ENCODE data around the gene CNP.

CNP gene

GRCh38 chr17:41975099-41976083, 8.8 kb downstream of the CNP start:
- Histone ChIP-seq H3K4me1 (ENCODE audit: insufficient read depth, low read length) (no peaks in the 10 kb centered on the region), H3K4me3 (ENCODE audit: low read length) (no peak overlapping the region), H3K9ac (ENCODE audit: low read depth, low read length) (no peak overlapping the region), H3K27ac (ENCODE audit: low read length) (no peak overlapping the region), H3K27me3 (ENCODE audit: insufficient read depth, low read length) (no peaks in the 10 kb centered on the region), H3K36me3 (ENCODE audit: insufficient read depth, low read depth, low read length) (peaks cover 91% of the 10 kb centered on the region), H3K9me3 (ENCODE audit: insufficient read depth, low read depth, low read length) (no peaks in the 10 kb centered on the region)

- H3K36me3 ChIP-seq (ENCODE audit: insufficient read depth, low read depth, low read length): peaks cover 93% of the 10 kb centered on the region
- H3K4me1 ChIP-seq (ENCODE audit: insufficient read depth, low read length): no peaks in the 10 kb centered on the region
- no peak overlapping the region for H3K27ac ChIP-seq (ENCODE audit: low read length)
- H3K9ac ChIP-seq (ENCODE audit: low read depth, low read length): no peak overlapping the region
- H3K4me3 ChIP-seq (ENCODE audit: low read length): no peak overlapping the region
- no peaks in the 10 kb centered on the region for H3K27me3 ChIP-seq (ENCODE audit: insufficient read depth, low read length)
- no peaks in the 10 kb centered on the region for H3K9me3 ChIP-seq (ENCODE audit: insufficient read depth, low read depth, low read length)
Observed at GRCh38 chr17:41976142-41976768, 9.7 kb downstream of the CNP start.

GRCh38 chr17:41977991-41978390, 11.4 kb downstream of the CNP start:
- Histone ChIP-seq H3K9me3 (ENCODE audit: insufficient read depth, low read depth, low read length) (no peaks in the 10 kb centered on the region), H3K27ac (ENCODE audit: low read length) (no peak overlapping the region), H3K9ac (ENCODE audit: low read depth, low read length) (no peak overlapping the region), H3K36me3 (ENCODE audit: insufficient read depth, low read depth, low read length) (peaks cover 94% of the 10 kb centered on the region), H3K27me3 (ENCODE audit: insufficient read depth, low read length) (no peaks in the 10 kb centered on the region), H3K4me1 (ENCODE audit: insufficient read depth, low read length) (no peaks in the 10 kb centered on the region), H3K4me3 (ENCODE audit: low read length) (no peak overlapping the region)

- Histone ChIP-seq H3K4me3 (ENCODE audit: low read length) (no peak overlapping the region), H3K9me3 (ENCODE audit: insufficient read depth, low read depth, low read length) (no peaks in the 10 kb centered on the region), H3K4me1 (ENCODE audit: insufficient read depth, low read length) (no peaks in the 10 kb centered on the region), H3K9ac (ENCODE audit: low read depth, low read length) (no peak overlapping the region), H3K27ac (ENCODE audit: low read length) (no peak overlapping the region), H3K27me3 (ENCODE audit: insufficient read depth, low read length) (no peaks in the 10 kb centered on the region), H3K36me3 (ENCODE audit: insufficient read depth, low read depth, low read length) (peaks cover 92% of the 10 kb centered on the region)
Observed at GRCh38 chr17:41982026-41982760, 15.6 kb downstream of the CNP start.

GRCh38 chr17:41984454-41984853, 17.9 kb downstream of the CNP start:
- Histone ChIP-seq H3K27me3 (ENCODE audit: insufficient read depth, low read length) (no peaks in the 10 kb centered on the region), H3K4me3 (ENCODE audit: low read length) (no peak overlapping the region), H3K27ac (ENCODE audit: low read length) (no peak overlapping the region), H3K36me3 (ENCODE audit: insufficient read depth, low read depth, low read length) (peaks cover 96% of the 10 kb centered on the region), H3K9ac (ENCODE audit: low read depth, low read length) (no peak overlapping the region), H3K4me1 (ENCODE audit: insufficient read depth, low read length) (no peaks in the 10 kb centered on the region), H3K9me3 (ENCODE audit: insufficient read depth, low read depth, low read length) (no peaks in the 10 kb centered on the region)

GRCh38 chr17:41985919-41986318, 19.3 kb downstream of the CNP start:
- Histone ChIP-seq H3K9ac (ENCODE audit: low read depth, low read length) (no peak overlapping the region), H3K9me3 (ENCODE audit: insufficient read depth, low read depth, low read length) (no peaks in the 10 kb centered on the region), H3K36me3 (ENCODE audit: insufficient read depth, low read depth, low read length) (peaks cover 97% of the 10 kb centered on the region), H3K4me3 (ENCODE audit: low read length) (no peak overlapping the region), H3K4me1 (ENCODE audit: insufficient read depth, low read length) (no peaks in the 10 kb centered on the region), H3K27ac (ENCODE audit: low read length) (no peak overlapping the region), H3K27me3 (ENCODE audit: insufficient read depth, low read length) (no peaks in the 10 kb centered on the region)

- Histone ChIP-seq H3K4me1 (ENCODE audit: insufficient read depth, low read length) (no peaks in the 10 kb centered on the region), H3K4me3 (ENCODE audit: low read length) (no peak overlapping the region), H3K9me3 (ENCODE audit: insufficient read depth, low read depth, low read length) (no peaks in the 10 kb centered on the region), H3K36me3 (ENCODE audit: insufficient read depth, low read depth, low read length) (peaks cover 97% of the 10 kb centered on the region), H3K9ac (ENCODE audit: low read depth, low read length) (no peak overlapping the region), H3K27ac (ENCODE audit: low read length) (no peak overlapping the region), H3K27me3 (ENCODE audit: insufficient read depth, low read length) (no peaks in the 10 kb centered on the region)
Observed at GRCh38 chr17:41986634-41987033, 20.0 kb downstream of the CNP start.

GRCh38 chr17:41987642-41988041, 21.0 kb downstream of the CNP start:
- H3K9me3 ChIP-seq (ENCODE audit: insufficient read depth, low read depth, low read length): no peaks in the 10 kb centered on the region
- H3K27ac ChIP-seq (ENCODE audit: low read length): no peak overlapping the region
- no peaks in the 10 kb centered on the region for H3K4me1 ChIP-seq (ENCODE audit: insufficient read depth, low read length)
- H3K4me3 ChIP-seq (ENCODE audit: low read length): no peak overlapping the region
- no peaks in the 10 kb centered on the region for H3K27me3 ChIP-seq (ENCODE audit: insufficient read depth, low read length)
- H3K9ac ChIP-seq (ENCODE audit: low read depth, low read length): no peak overlapping the region
- H3K36me3 ChIP-seq (ENCODE audit: insufficient read depth, low read depth, low read length): peaks cover 97% of the 10 kb centered on the region

GRCh38 chr17:41988418-41988817, 21.8 kb downstream of the CNP start:
- no peak overlapping the region for H3K27ac ChIP-seq (ENCODE audit: low read length)
- H3K4me3 ChIP-seq (ENCODE audit: low read length): no peak overlapping the region
- H3K4me1 ChIP-seq (ENCODE audit: insufficient read depth, low read length): no peaks in the 10 kb centered on the region
- H3K9ac ChIP-seq (ENCODE audit: low read depth, low read length): no peak overlapping the region
- H3K36me3 ChIP-seq (ENCODE audit: insufficient read depth, low read depth, low read length): peaks cover 97% of the 10 kb centered on the region
- no peaks in the 10 kb centered on the region for H3K9me3 ChIP-seq (ENCODE audit: insufficient read depth, low read depth, low read length)
- H3K27me3 ChIP-seq (ENCODE audit: insufficient read depth, low read length): no peaks in the 10 kb centered on the region

GRCh38 chr17:41989702-41990419, 23.3 kb downstream of the CNP start:
- peaks cover 96% of the 10 kb centered on the region for H3K36me3 ChIP-seq (ENCODE audit: insufficient read depth, low read depth, low read length)
- H3K9ac ChIP-seq (ENCODE audit: low read depth, low read length): no peak overlapping the region
- H3K4me1 ChIP-seq (ENCODE audit: insufficient read depth, low read length): no peaks in the 10 kb centered on the region
- no peaks in the 10 kb centered on the region for H3K9me3 ChIP-seq (ENCODE audit: insufficient read depth, low read depth, low read length)
- H3K27ac ChIP-seq (ENCODE audit: low read length): no peak overlapping the region
- H3K4me3 ChIP-seq (ENCODE audit: low read length): no peak overlapping the region
- H3K27me3 ChIP-seq (ENCODE audit: insufficient read depth, low read length): no peaks in the 10 kb centered on the region

GRCh38 chr17:41992576-41992975, 26.0 kb downstream of the CNP start:
- H3K27ac ChIP-seq (ENCODE audit: low read length): no peak overlapping the region
- H3K36me3 ChIP-seq (ENCODE audit: insufficient read depth, low read depth, low read length): peaks cover 96% of the 10 kb centered on the region
- no peaks in the 10 kb centered on the region for H3K4me1 ChIP-seq (ENCODE audit: insufficient read depth, low read length)
- H3K9me3 ChIP-seq (ENCODE audit: insufficient read depth, low read depth, low read length): no peaks in the 10 kb centered on the region
- no peak overlapping the region for H3K9ac ChIP-seq (ENCODE audit: low read depth, low read length)
- no peaks in the 10 kb centered on the region for H3K27me3 ChIP-seq (ENCODE audit: insufficient read depth, low read length)
- no peak overlapping the region for H3K4me3 ChIP-seq (ENCODE audit: low read length)
